Measurements from ENCODE around the gene SEPTIN5. TPM values are rescaled to one million over a fixed set of nuclear protein-coding genes. Genes with fewer than 3 reads are reported as not detected.
A peak's percentile ranks its signal among the peaks of the same experiment; 100 is the strongest.

SEPTIN5 gene
- 1 to 10 TPM in 1 of 2 experiments, under 1 TPM in 1; 0.94 to 1.5 TPM for total RNA-seq

- Mint-ChIP-seq H3K4me1 (peaks cover 9% of the 10 kb centered on the region), H3K27ac (no peak within 1 kb of the TSS), H3K27me3 (peaks cover 11% of the 10 kb centered on the region), H3K36me3 (ENCODE audit: low read depth) (no peaks in the 10 kb centered on the region), H3K9me3 (ENCODE audit: low read depth) (no peaks in the 10 kb centered on the region), H3K4me3 (peak within 1 kb of the TSS; percentile 50)
- DNase-seq: no peak
- ChIA-PET CTCF (interaction anchor here (0.9 kb wide), 1 partner anchor 16 kb away, joined by 3 read pairs; no protein-coding TSS in a partner anchor), POLR2A (no interaction called here)
- no peak for ATAC-seq
- intact Hi-C loops (cut with DNase I, micrococcal nuclease): loop anchor here in 1 of 2 experiments (5.0 kb wide), 1 partner anchor 37 kb away; no protein-coding TSS in a partner anchor
Observed at GRCh38 chr22:19714312-19715187, at the start of gene SEPTIN5. TSS of gene SEPTIN5 (plus strand) at chr22:19714503. CDS start at chr22:19714589, 86 bp downstream.

- no peaks in the 10 kb centered on the region for H3K36me3 Mint-ChIP-seq (ENCODE audit: low read depth)
- CTCF ChIA-PET: interaction anchor here (0.7 kb wide), 2 partner anchors 40 to 47 kb away, joined by 3 read pairs; no protein-coding TSS in a partner anchor
- H3K27ac Mint-ChIP-seq: no peak overlapping the region
- intact Hi-C loops (cut with DNase I, micrococcal nuclease): loop anchor here in 1 of 2 experiments (10.0 kb wide), 1 partner anchor 60 kb away; no protein-coding TSS in a partner anchor
- POLR2A ChIA-PET: no interaction called here
- DNase-seq: no peak
- no peak overlapping the region for H3K4me3 Mint-ChIP-seq
- H3K4me1 Mint-ChIP-seq: no peaks in the 10 kb centered on the region
- ATAC-seq: no peak
- no peaks in the 10 kb centered on the region for H3K9me3 Mint-ChIP-seq (ENCODE audit: low read depth)
- no peaks in the 10 kb centered on the region for H3K27me3 Mint-ChIP-seq
Observed at GRCh38 chr22:19664951-19665783, 49.1 kb upstream of the SEPTIN5 start.

- H3K27ac Mint-ChIP-seq: no peak overlapping the region
- intact Hi-C loops (cut with DNase I, micrococcal nuclease): loop anchor here in 1 of 2 experiments (10.0 kb wide), 1 partner anchor 61 kb away; no protein-coding TSS in a partner anchor
- H3K9me3 Mint-ChIP-seq (ENCODE audit: low read depth): no peaks in the 10 kb centered on the region
- no peaks in the 10 kb centered on the region for H3K27me3 Mint-ChIP-seq
- H3K4me1 Mint-ChIP-seq: no peaks in the 10 kb centered on the region
- no peak overlapping the region for H3K4me3 Mint-ChIP-seq
- ChIA-PET CTCF (no interaction called here), POLR2A (no interaction called here)
- no peak for ATAC-seq
- DNase-seq: no peak
- no peaks in the 10 kb centered on the region for H3K36me3 Mint-ChIP-seq (ENCODE audit: low read depth)
Observed at GRCh38 chr22:19665784-19666672, 48.3 kb upstream of the SEPTIN5 start.

GRCh38 chr22:19666673-19667593 is 47.4 kb upstream of the SEPTIN5 start:
- no peak overlapping the region for H3K27ac Mint-ChIP-seq
- ChIA-PET CTCF (interaction anchor here (3.2 kb wide), 1 partner anchor 11 kb away, joined by 14 read pairs; no protein-coding TSS in a partner anchor), POLR2A (no interaction called here)
- H3K27me3 Mint-ChIP-seq: no peaks in the 10 kb centered on the region
- no peak overlapping the region for H3K4me3 Mint-ChIP-seq
- no peaks in the 10 kb centered on the region for H3K4me1 Mint-ChIP-seq
- no peaks in the 10 kb centered on the region for H3K36me3 Mint-ChIP-seq (ENCODE audit: low read depth)
- no peaks in the 10 kb centered on the region for H3K9me3 Mint-ChIP-seq (ENCODE audit: low read depth)
- ATAC-seq (no peak), DNase-seq (no peak)
- intact Hi-C loops (cut with DNase I, micrococcal nuclease): loop anchor here in 1 of 2 experiments (10.0 kb wide), 1 partner anchor 62 kb away; no protein-coding TSS in a partner anchor

GRCh38 chr22:19667872-19668740 is 46.2 kb upstream of the SEPTIN5 start:
- Mint-ChIP-seq H3K27ac (no peak overlapping the region), H3K9me3 (ENCODE audit: low read depth) (no peaks in the 10 kb centered on the region), H3K27me3 (peaks cover under 1% of the 10 kb centered on the region), H3K4me1 (no peaks in the 10 kb centered on the region), H3K4me3 (no peak overlapping the region), H3K36me3 (ENCODE audit: low read depth) (no peaks in the 10 kb centered on the region)
- POLR2A ChIA-PET: no interaction called here
- DNase-seq: no peak
- ATAC-seq: no peak
- intact Hi-C loops (cut with DNase I, micrococcal nuclease): loop anchor here in 1 of 2 experiments (10.0 kb wide), 1 partner anchor 63 kb away; no protein-coding TSS in a partner anchor
- CTCF ChIA-PET: interaction anchor here (1.1 to 3.2 kb wide), 3 partner anchors 10 to 83 kb away, joined by 3 to 14 read pairs (median 6); no protein-coding TSS in a partner anchor

- CTCF ChIA-PET: interaction anchor here (1.1 to 3.2 kb wide), 3 partner anchors 10 to 82 kb away, joined by 3 to 14 read pairs (median 6); no protein-coding TSS in a partner anchor
- H3K27me3 Mint-ChIP-seq: peaks cover 1% of the 10 kb centered on the region
- no peaks in the 10 kb centered on the region for H3K9me3 Mint-ChIP-seq (ENCODE audit: low read depth)
- POLR2A ChIA-PET: no interaction called here
- no peaks in the 10 kb centered on the region for H3K4me1 Mint-ChIP-seq
- H3K36me3 Mint-ChIP-seq (ENCODE audit: low read depth): no peaks in the 10 kb centered on the region
- no peak overlapping the region for H3K27ac Mint-ChIP-seq
- DNase-seq: no peak
- intact Hi-C loops (cut with DNase I, micrococcal nuclease): loop anchor here in 1 of 2 experiments (10.0 kb wide), 1 partner anchor 64 kb away; no protein-coding TSS in a partner anchor
- ATAC-seq: no peak
- no peak overlapping the region for H3K4me3 Mint-ChIP-seq
Observed at GRCh38 chr22:19668748-19669147, 45.6 kb upstream of the SEPTIN5 start.

- Mint-ChIP-seq H3K4me1 (no peaks in the 10 kb centered on the region), H3K4me3 (no peak overlapping the region), H3K36me3 (ENCODE audit: low read depth) (no peaks in the 10 kb centered on the region), H3K27me3 (peaks cover 5% of the 10 kb centered on the region), H3K9me3 (ENCODE audit: low read depth) (no peaks in the 10 kb centered on the region), H3K27ac (no peak overlapping the region)
- intact Hi-C loops (cut with DNase I, micrococcal nuclease): loop anchor here in 1 of 2 experiments (10.0 kb wide), 1 partner anchor 65 kb away; no protein-coding TSS in a partner anchor
- ChIA-PET CTCF (interaction anchor here (0.7 to 3.2 kb wide), 4 partner anchors 9 to 82 kb away, joined by 3 to 14 read pairs (median 5); no protein-coding TSS in a partner anchor), POLR2A (no interaction called here)
- ATAC-seq (no peak), DNase-seq (no peak)
Observed at GRCh38 chr22:19669570-19669969, 44.7 kb upstream of the SEPTIN5 start.

- ChIA-PET CTCF (no interaction called here), POLR2A (no interaction called here)
- intact Hi-C loops (cut with DNase I, micrococcal nuclease): no loop called here
- H3K9me3 Mint-ChIP-seq (ENCODE audit: low read depth): no peaks in the 10 kb centered on the region
- no peaks in the 10 kb centered on the region for H3K36me3 Mint-ChIP-seq (ENCODE audit: low read depth)
- H3K4me3 Mint-ChIP-seq: no peak overlapping the region
- no peak for DNase-seq
- no peak overlapping the region for H3K27ac Mint-ChIP-seq
- H3K27me3 Mint-ChIP-seq: peaks cover 5% of the 10 kb centered on the region
- ATAC-seq: no peak
- H3K4me1 Mint-ChIP-seq: no peaks in the 10 kb centered on the region
Observed at GRCh38 chr22:19671316-19671715, 43.0 kb upstream of the SEPTIN5 start.

GRCh38 chr22:19672054-19672776 is 42.1 kb upstream of the SEPTIN5 start:
- POLR2A ChIA-PET: no interaction called here
- ATAC-seq: no peak
- peaks cover 5% of the 10 kb centered on the region for H3K27me3 Mint-ChIP-seq
- no peaks in the 10 kb centered on the region for H3K36me3 Mint-ChIP-seq (ENCODE audit: low read depth)
- CTCF ChIA-PET: no interaction called here
- no peaks in the 10 kb centered on the region for H3K9me3 Mint-ChIP-seq (ENCODE audit: low read depth)
- intact Hi-C loops (cut with DNase I, micrococcal nuclease): no loop called here
- H3K4me3 Mint-ChIP-seq: no peak overlapping the region
- no peak for DNase-seq
- H3K27ac Mint-ChIP-seq: no peak overlapping the region
- no peaks in the 10 kb centered on the region for H3K4me1 Mint-ChIP-seq
